NCI-H460 (cell line): ENCODE data around the gene PHF20. TPM values are rescaled to one million over a fixed set of nuclear protein-coding genes. Genes with fewer than 3 reads are reported as not detected.
"Not testable (repeated sequence)": the region's sequence is repeated elsewhere in the genome, so short reads cannot be mapped to it uniquely, and the experiment has no call there.

Source experiments
- DNase-seq: peaks from one replicate; pipeline ENCODE4 v3.0.0-alpha.2; 2016; ENCODE audit warnings: low read depth; ENCODE audit errors: extremely low read depth
- total RNA-seq: library from RNA; depleted of rRNA; stranded (reverse); fragments of >200 nt; shearing (Covaris generic); gene quantifications from 2 replicates; pipeline ENCODE4 v1.2.3, GENCODE V29; 2014

PHF20 gene
- total RNA-seq, 1 experiment from 2014 or later, result 112 TPM

- no peak for DNase-seq
These were observed 33.2 kb upstream of the PHF20 start for GRCh38 chr20:35738410-35739179.

- peak; percentile 47 for DNase-seq
These were observed 32.3 kb upstream of the PHF20 start for GRCh38 chr20:35739294-35740163.

GRCh38 chr20:35741892-35742740 is 29.7 kb upstream of the PHF20 start, which contains the start of gene RBM39:
Gene RBM39 (minus strand): TSS chr20:35742260. CDS start chr20:35740874, 1,386 bp downstream.
- peak; percentile 100 for DNase-seq

GRCh38 chr20:35742741-35743523 is 28.9 kb upstream of the PHF20 start:
- DNase-seq, result no peak

- DNase-seq, result peak; percentile 37
These were observed 27.9 kb upstream of the PHF20 start for GRCh38 chr20:35743693-35744491.

GRCh38 chr20:35744492-35744841 is 27.3 kb upstream of the PHF20 start:
- DNase-seq, result not testable (repeated sequence)

GRCh38 chr20:35750611-35751010 is 21.2 kb upstream of the PHF20 start:
- DNase-seq, result no peak

- no peak for DNase-seq
These were observed 15.4 kb upstream of the PHF20 start for GRCh38 chr20:35756404-35756803.

GRCh38 chr20:35757098-35757705 is 14.6 kb upstream of the PHF20 start:
- no peak for DNase-seq

GRCh38 chr20:35761548-35761947 is 10.3 kb upstream of the PHF20 start:
- DNase-seq, result not testable (repeated sequence)

GRCh38 chr20:35762461-35762860 is 9.4 kb upstream of the PHF20 start:
- no peak for DNase-seq

- DNase-seq, result not testable (repeated sequence)
These were observed 6.9 kb upstream of the PHF20 start for GRCh38 chr20:35764936-35765335.

- no peak for DNase-seq
These were observed 5.0 kb upstream of the PHF20 start for GRCh38 chr20:35766843-35767242.

GRCh38 chr20:35767683-35768481 is 3.9 kb upstream of the PHF20 start:
- DNase-seq, result no peak

- DNase-seq, result peak; percentile 93
These were observed 2.8 kb upstream of the PHF20 start for GRCh38 chr20:35768731-35769664.

GRCh38 chr20:35771367-35771688 is 487 bp upstream of the PHF20 start:
- DNase-seq, result no peak

GRCh38 chr20:35772563-35773058 is 796 bp downstream of the PHF20 start:
- no peak for DNase-seq
